H7 (cell line): ENCODE data around the gene C2orf81. TPM values are rescaled to one million over a fixed set of nuclear protein-coding genes. Genes with fewer than 3 reads are reported as not detected.

Source experiments
- DNase-seq: peaks from one replicate; pipeline ENCODE4 v3.0.0; 2012
- H3K27me3 ChIP-seq: 2 replicates; pipeline ENCODE4 v1.6.0; 2011; ENCODE audit warnings: mild to moderate bottlenecking, low read length; ENCODE audit not compliant: control insufficient read depth, insufficient read depth
- H3K36me3 ChIP-seq: replicated peaks from 2 replicates; pipeline ENCODE4 v1.5.1; 2011; ENCODE audit warnings: low read length; ENCODE audit not compliant: control insufficient read depth, insufficient read depth
- H3K4me3 ChIP-seq: 2 replicates; pipeline ENCODE4 v1.5.1; 2011; ENCODE audit warnings: low read depth, mild to moderate bottlenecking, control low read depth, low read length, moderate library complexity; ENCODE audit not compliant: insufficient read depth
- total RNA-seq: library from RNA; depleted of rRNA; stranded (reverse); fragments of >200 nt; shearing (Covaris generic); gene quantifications from 2 replicates; pipeline ENCODE4 v1.2.3, GENCODE V29; 2014; rRNA removed

C2orf81 gene
- total RNA-seq, 1 experiment from 2014 or later: 0.83 TPM

DNA sequence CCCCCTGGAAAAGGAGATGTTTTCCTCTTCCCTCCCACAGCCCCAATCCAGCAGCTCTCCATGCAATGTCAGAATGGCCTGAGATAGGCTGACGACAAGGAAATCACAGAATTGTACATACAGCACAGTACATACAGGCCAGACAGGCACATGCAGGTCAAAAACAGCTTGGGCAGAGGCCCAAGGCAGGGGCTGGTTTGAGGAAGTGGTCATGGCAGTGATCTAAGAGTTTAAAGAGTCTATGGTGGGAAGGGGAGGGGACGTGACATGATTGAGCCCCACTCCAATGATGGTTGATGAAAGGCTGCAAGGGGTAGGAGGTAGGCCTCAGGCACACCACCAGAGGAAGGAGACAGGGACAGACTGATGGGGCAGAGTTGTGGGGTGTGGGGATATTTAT is 45.6 kb downstream of the C2orf81 start:
- Histone ChIP-seq H3K4me3 (no peak overlapping the region), H3K36me3 (peaks cover 7% of the 10 kb centered on the region), H3K27me3 (no peaks in the 10 kb centered on the region)
- DNase-seq: no peak

DNA sequence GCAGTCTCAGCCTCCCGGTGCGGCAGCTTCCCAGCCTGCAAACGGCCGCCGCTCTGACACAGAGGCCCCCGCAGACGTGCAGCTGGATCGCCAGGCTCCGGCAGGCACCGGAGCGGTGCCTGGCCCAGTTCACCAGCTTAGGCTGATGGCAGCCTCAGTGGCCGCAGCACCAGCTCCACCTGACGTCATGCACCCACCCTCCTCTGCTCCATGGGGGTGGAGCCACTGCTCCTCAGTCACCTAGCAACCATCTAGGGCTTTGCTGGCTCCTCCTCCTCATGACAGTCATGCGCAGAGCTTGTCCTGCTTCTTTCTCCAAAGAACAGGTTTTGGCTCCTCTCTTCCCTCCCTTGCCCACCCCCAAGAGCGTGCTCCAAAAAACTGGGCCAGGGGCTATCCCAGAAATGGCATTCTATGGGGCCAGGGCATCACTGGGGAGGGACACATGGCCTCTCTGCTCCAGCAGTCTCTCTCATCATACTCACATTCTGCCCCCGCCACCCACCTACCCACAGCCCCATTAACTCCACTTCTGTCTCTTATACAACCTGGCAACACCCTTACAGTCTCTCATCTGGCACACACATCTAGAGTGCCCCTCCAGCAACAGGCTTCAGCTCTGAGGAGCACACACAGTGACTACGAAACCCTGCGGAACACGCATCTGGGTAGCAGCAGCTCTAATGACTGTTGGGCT is 46.8 kb downstream of the C2orf81 start:
- peaks cover 17% of the 10 kb centered on the region for H3K36me3 ChIP-seq
- peak; percentile 98 for DNase-seq
- peak overlapping the region; percentile 43 for H3K4me3 ChIP-seq
- no peaks in the 10 kb centered on the region for H3K27me3 ChIP-seq

DNA sequence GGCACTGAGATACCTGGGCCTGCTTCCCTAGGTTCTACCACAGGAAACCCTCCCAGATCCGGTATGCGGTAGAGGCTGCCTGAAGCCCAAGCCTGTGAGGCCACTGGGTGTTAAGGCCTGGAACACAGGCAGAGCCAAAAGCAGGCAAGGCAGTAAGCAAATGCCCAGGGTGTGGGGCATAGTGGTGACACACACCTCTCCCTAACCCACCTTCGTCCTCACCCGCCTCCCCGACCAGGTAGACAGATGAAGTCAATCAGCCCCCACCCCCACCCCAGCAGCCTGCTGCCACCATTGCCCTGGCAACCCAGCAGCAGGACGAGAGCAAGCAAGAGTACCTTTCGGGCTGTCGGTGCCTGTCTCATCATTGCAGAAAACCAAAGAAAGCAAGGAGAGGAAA is 47.4 kb downstream of the C2orf81 start:
- Histone ChIP-seq H3K36me3 (peaks cover 20% of the 10 kb centered on the region), H3K27me3 (no peaks in the 10 kb centered on the region), H3K4me3 (peak overlapping the region; percentile 43)
- DNase-seq: peak; percentile 63

DNA sequence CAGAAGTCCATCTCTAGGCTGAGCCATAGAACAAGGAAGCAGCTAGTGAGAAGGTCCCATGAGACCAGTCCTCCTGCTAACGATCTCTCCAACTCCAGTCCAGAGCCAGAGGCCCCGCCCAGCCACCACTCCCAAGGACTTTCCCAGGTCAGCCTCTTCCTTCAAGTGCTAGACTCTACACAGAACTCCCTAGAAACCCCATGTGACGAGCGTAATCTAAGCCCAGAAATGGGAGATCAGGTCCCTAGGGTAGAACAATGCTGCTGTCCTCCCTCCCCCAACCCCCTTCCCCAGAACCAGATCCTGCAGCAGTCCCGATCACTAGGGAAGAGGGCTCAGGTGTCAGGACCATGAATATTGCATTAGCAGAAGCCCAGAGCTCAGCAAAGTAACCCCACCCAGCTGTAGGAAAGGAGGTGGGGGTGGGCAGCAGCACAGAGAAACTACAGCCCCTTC is 48.2 kb downstream of the C2orf81 start:
- H3K36me3 ChIP-seq: peaks cover 28% of the 10 kb centered on the region
- no peak overlapping the region; the same call in 1 of the 2 replicates for H3K4me3 ChIP-seq
- DNase-seq: peak; percentile 60
- no peaks in the 10 kb centered on the region for H3K27me3 ChIP-seq

DNA sequence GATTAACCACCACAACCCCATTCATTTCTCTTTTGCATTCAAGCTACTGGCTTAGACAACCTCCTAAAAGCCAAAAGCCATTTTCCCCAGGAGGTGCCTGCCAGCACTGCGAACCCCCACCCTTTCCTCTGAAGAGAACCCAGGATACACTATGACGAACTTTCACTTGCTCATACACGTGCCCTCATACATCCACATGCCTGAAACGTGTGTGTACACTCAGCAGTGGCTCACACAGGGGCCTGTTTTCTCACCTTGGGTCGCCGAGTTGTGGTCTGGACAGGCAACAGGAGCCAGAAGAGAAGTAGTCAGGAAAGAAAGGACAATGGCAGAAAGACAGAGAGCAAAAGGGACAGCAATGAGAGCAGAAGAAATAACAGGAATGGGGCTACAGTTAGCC is 48.7 kb downstream of the C2orf81 start:
- DNase-seq: no peak
- H3K4me3 ChIP-seq: no peak overlapping the region
- H3K36me3 ChIP-seq: peaks cover 29% of the 10 kb centered on the region
- no peaks in the 10 kb centered on the region for H3K27me3 ChIP-seq

DNA sequence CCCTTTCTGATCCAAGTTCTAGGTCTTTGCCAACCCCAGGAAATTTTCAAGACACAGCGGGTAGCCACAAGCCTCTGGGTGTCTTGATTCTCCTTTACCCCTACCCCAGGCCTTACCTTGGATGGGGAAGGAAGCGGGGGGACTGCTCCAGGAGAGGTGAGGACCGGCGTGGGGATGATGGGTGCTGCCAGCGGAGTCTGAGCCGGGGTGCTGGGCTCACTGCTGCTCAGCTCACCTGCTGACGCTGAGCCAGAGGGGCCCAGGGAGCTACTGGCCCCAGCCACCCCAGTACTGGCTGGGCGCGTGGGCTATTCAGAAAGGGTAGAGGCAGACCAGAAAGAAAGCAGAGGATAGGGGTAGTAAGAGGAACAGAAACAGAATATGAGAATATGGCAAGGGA is 50.0 kb downstream of the C2orf81 start:
- H3K27me3 ChIP-seq: no peaks in the 10 kb centered on the region
- peaks cover 40% of the 10 kb centered on the region for H3K36me3 ChIP-seq
- no peak for DNase-seq
- H3K4me3 ChIP-seq: no peak overlapping the region

DNA sequence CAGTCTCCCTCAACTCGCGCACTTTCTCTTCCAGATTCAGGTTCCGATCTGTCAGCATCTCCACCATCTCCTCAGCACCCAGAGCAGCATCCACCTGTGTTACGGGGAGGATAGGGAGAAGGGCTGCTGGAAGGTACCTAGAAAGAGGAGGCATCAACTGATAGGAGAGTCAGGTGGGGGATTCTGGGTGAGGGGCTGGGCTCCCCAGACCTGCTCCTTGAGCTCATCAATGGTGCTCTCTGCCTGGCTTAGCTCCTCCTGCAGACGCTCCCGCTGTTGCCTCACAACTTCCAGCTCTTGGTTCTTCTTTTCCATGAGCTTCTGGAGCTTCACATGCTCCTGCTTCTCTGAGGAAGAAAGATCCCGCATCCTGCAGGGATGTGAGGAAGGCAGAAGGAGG is 51.4 kb downstream of the C2orf81 start:
- Histone ChIP-seq H3K27me3 (no peaks in the 10 kb centered on the region), H3K36me3 (peaks cover 53% of the 10 kb centered on the region), H3K4me3 (no peak overlapping the region)
- no peak for DNase-seq

DNA sequence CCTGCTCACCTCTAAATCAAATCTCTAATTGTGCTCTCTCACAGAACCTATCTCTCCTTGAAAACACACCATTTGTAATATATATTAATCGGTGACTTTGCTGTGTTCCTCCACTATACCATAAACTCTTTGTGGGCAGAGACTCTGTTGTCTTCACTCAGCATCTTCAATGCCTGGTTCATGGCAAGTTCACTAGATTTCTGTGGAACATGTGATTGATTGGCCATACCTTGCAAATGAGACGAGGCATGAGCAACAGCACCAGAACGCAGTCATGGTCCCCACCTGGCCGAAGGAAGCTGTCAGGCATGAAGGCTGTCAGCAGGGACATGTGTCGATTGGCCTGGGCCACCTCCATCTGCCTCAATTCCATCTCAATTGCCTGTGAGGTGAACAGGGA is 52.9 kb downstream of the C2orf81 start:
- no peak for DNase-seq
- Histone ChIP-seq H3K36me3 (peaks cover 65% of the 10 kb centered on the region), H3K27me3 (no peaks in the 10 kb centered on the region), H3K4me3 (no peak overlapping the region)

DNA sequence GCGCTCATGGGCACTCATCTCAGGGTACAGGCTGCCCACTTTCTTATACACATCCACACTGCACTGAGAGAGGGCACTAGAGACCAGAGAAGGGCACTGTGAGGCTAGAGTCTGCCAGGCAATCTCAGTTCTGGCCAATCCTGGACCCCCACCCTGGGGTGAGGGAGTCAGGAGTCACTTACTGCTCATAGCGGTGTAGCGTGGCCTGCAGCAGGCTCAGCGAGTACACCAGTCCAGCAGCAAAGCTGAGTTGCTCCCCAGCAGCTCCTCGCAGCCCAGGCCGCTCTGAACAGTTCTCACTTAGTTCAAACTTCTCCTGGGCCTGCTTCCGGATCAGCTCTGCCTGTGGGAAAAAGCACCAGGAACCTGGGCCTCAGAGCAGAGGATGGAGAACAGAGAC is 53.6 kb downstream of the C2orf81 start:
- Histone ChIP-seq H3K27me3 (no peaks in the 10 kb centered on the region), H3K4me3 (no peak overlapping the region), H3K36me3 (peaks cover 71% of the 10 kb centered on the region)
- no peak for DNase-seq

DNA sequence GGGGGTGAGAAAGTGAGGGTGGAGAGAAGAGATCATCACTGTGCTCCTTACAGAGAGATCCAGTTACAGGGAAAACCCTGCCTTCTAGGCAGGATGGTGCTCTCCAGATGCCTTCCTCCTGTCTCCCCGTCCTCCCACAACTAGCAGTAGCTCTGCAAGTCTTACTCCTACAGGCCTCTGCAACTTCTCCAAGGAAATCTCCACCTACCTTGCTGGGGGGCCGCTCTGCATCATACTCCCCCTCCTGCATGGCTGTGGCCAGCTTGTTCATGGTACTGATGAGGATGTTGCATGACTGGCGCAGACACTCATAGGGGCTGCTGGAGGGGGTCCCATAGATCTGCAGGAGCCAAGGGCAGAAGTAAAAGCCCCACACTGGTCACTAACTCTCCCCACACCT is 55.4 kb downstream of the C2orf81 start:
- H3K27me3 ChIP-seq: no peaks in the 10 kb centered on the region
- no peak overlapping the region for H3K4me3 ChIP-seq
- DNase-seq: no peak
- peaks cover 86% of the 10 kb centered on the region for H3K36me3 ChIP-seq

DNA sequence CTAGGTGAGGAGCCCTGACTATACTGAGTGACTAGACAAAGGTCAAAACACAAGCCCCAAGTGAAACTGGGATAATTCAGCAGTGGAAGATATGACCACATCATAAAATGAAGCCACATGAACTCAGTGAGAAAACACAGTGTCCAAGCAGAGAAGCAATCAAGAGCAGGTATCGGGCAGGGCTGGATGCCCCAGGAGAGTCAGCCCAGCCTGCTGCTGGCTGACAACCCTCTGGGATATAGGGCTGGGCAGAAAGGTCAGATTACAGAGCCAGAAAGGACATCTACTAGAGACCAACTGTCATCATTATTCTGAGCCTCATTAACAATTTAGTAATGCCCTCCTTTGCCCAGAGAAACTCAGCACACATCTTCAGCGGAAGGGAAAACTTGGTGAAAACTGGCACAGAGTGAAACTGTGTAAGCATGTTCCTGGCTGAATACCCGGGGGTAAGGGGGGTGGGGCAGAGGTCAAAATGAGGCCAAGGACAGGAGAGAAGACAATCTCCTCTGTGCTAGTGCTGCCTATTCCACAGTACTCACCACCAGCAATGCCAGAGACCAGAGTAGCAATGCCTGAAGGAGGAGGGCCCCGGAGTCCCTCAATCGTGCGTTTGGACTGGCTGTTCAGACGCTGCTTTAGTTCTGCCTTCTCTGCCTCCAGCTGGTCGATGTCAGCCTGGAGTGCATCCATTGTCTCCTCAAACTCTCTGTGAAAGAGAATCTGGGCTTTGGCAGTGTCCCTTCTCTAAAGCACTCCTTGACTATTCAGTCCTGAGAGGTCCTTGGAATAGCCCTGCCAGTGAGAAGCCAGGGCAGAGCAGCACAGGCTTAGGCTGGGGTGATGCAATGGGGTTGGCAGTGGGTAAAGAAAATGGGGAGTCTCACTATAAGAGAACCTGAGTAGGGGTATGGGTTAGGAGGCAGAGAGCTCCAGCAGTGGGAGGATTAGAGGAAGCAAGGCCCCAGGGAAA is 56.6 kb downstream of the C2orf81 start:
- no peak for DNase-seq
- no peaks in the 10 kb centered on the region for H3K27me3 ChIP-seq
- H3K4me3 ChIP-seq: no peak overlapping the region
- peaks cover 84% of the 10 kb centered on the region for H3K36me3 ChIP-seq

Other genes with a start within 250 kb of the C2orf81 start
- 75.5 and 84.6 TPM in 2 replicates for gene MOB1A, start 242.7 kb downstream of the C2orf81 start, total RNA-seq
- gene MTHFD2, start 223.0 kb downstream of the C2orf81 start, total RNA-seq: 303 and 311 TPM in 2 replicates
- 0.90 and 1.1 TPM in 2 replicates for gene SLC4A5, start 78.2 kb downstream of the C2orf81 start, total RNA-seq
- gene DCTN1, start 41.3 kb downstream of the C2orf81 start, total RNA-seq: 100 and 105 TPM in 2 replicates
- gene WDR54, start 111 bp upstream of the C2orf81 start, total RNA-seq: 38.0 and 55.5 TPM in 2 replicates
- gene RTKN, start 20.3 kb upstream of the C2orf81 start, total RNA-seq: 93.4 and 107 TPM in 2 replicates
- gene INO80B, start 33.5 kb upstream of the C2orf81 start, total RNA-seq: 9.6 and 11.3 TPM in 2 replicates
- gene WBP1, start 36.8 kb upstream of the C2orf81 start, total RNA-seq: 81.0 and 88.9 TPM in 2 replicates
- gene MOGS, start 43.8 kb upstream of the C2orf81 start, total RNA-seq: 91.2 and 98.8 TPM in 2 replicates
- 25.9 and 34.1 TPM in 2 replicates for gene MRPL53, start 51.1 kb upstream of the C2orf81 start, total RNA-seq
- gene CCDC142, start 61.4 kb upstream of the C2orf81 start, total RNA-seq: 9.8 and 12.0 TPM in 2 replicates
- gene TTC31, start 61.5 kb upstream of the C2orf81 start, total RNA-seq: 20.4 and 22.5 TPM in 2 replicates
- 0.11 and 0.17 TPM in 2 replicates for gene LBX2, start 78.0 kb upstream of the C2orf81 start, total RNA-seq
- gene PCGF1, start 86.1 kb upstream of the C2orf81 start, total RNA-seq: 12.4 and 15.1 TPM in 2 replicates
- not detected in 2 replicates for gene TLX2, start 92.8 kb upstream of the C2orf81 start, total RNA-seq
- gene DQX1, start 104.6 kb upstream of the C2orf81 start, total RNA-seq: 0.10 and 0.78 TPM in 2 replicates
- gene AUP1, start 108.1 kb upstream of the C2orf81 start, total RNA-seq: 99.5 and 105 TPM in 2 replicates
- gene HTRA2, start 108.3 kb upstream of the C2orf81 start, total RNA-seq: 27.0 and 39.6 TPM in 2 replicates
- 6.6 and 7.7 TPM in 2 replicates for gene LOXL3, start 132.3 kb upstream of the C2orf81 start, total RNA-seq
- 4.9 and 6.9 TPM in 2 replicates for gene DOK1, start 133.1 kb upstream of the C2orf81 start, total RNA-seq
- gene M1AP, start 226.7 kb upstream of the C2orf81 start, total RNA-seq: 3.9 and 4.8 TPM in 2 replicates
- gene SEMA4F, start 232.6 kb upstream of the C2orf81 start, total RNA-seq: 1.1 and 1.3 TPM in 2 replicates